ENCODE results near the gene FHOD3.
"Not testable (repeated sequence)": the region's sequence is repeated elsewhere in the genome, so short reads cannot be mapped to it uniquely, and the experiment has no call there.

Gene FHOD3

DNA sequence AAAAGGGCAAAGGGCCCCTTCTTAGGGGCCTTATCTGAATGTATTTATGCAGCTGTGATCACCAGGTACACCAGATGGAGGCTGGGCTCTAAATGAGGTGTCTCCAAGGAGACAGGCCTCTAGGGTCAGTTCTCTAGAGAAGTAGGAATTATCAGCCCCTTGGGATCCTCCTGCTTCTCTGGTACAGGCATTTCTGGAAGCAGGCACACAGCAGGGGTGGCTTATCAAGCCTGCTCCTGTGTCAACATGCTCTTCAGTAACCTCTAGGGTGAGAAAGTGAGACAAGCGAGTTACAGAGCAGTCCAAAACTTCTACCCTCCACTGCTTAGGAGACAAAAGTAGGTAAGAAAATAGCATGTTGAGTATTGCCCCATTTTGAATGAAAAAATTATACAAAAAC is 517.5 kb downstream of the FHOD3 start:
- no peak for DNase-seq

DNA sequence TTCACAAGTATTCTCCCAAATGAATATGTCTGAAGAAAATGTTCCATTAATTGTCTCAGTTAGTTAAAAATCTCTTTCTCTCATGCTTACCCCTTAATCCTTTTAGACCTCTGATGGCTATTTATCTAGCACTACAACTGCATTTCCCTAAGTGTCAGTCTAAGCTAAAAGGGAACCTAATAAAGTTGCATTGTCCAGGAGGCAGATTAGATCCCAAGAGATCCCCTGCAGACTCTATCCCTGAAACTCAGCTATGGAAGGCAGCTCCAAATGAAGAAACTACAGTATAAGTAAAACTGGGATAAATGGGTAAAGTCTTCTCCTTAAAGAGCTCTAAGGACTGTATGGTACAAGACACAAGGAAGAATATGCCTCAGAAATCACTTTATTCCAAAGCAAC is 518.6 kb downstream of the FHOD3 start:
- not testable (repeated sequence) for DNase-seq

DNA sequence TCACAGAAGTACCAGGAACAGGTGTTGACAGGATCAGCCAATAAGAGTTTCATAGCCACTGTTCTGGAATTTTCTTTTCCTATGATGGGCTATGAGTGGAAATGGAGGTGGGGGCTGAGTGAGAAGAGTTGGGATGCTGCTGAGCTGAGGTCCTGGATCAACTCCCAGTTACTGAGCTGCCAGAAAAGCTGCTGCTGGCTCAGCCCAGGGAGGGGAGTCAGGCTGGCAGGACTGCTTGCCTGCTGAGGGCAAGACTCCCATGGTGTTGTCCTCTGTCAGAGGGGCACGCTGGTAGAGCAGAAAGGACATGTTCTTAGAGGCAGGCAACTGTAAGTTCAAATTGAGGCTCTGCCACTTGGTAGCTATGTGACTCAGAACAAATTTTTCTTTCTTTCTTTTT is 519.5 kb downstream of the FHOD3 start:
- DNase-seq = no peak

DNA sequence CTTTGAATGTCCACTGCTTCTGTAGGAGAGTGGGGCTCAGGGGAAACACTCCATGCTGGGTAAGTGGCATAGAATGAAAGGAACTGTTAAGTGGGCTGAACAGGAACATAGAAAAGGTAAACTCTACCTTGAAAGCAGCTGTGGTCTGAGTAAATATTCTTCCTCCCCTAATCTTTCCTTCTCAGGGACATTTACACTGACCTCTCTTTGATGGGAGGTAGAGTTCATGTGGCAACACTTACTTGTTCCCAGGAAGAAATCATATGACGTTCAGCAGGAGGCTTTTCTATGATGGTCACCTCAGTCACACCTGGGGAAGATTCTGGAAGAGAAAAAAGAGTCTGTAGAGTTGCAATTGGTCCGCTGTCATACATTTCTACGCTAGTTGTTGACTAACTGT is 521.1 kb downstream of the FHOD3 start:
- no peak for DNase-seq

DNA sequence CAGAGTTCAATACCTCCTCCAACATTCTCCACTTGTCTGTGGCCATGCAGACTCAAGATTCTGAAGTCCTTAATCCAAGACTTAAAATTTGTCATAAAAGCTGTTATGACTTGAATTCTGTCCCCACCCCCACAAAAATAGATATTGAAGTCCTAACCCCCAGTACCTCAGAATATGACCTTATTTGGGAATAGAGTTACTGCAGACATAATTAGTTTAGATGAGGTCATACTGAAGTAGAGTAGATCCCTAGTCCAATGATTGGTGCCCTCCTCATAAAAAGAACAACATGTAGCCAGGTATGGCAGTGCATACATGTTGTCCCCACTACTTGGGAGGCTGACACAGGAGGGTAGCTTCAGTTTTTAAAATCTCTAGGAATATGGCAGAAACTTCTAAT is 522.1 kb downstream of the FHOD3 start:
- DNase-seq = no peak

GRCh38 chr18:36821681-36822080 is 524.2 kb downstream of the FHOD3 start:
- no peak for DNase-seq

DNA sequence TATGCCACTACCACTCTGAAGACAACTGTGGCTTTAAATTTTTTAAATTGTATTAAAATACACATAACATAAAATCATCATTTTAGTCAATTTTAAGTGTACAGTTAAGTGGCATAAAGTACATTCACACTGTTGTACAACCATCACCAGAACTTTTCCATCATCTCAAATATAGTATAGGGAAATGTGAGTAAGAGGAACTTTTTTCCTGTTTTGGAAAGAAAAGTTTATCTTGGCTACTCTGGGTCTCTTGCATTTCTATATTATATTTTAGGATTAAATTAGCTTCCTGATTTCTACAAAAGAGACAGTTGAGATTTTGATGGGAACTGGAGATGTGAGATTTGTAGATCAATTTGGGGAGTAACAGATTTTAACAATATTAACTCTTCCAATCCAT is 528.0 kb downstream of the FHOD3 start:
- no peak for DNase-seq

- no peak for DNase-seq
Observed at GRCh38 chr18:36826556-36826955, 529.0 kb downstream of the FHOD3 start.

DNA sequence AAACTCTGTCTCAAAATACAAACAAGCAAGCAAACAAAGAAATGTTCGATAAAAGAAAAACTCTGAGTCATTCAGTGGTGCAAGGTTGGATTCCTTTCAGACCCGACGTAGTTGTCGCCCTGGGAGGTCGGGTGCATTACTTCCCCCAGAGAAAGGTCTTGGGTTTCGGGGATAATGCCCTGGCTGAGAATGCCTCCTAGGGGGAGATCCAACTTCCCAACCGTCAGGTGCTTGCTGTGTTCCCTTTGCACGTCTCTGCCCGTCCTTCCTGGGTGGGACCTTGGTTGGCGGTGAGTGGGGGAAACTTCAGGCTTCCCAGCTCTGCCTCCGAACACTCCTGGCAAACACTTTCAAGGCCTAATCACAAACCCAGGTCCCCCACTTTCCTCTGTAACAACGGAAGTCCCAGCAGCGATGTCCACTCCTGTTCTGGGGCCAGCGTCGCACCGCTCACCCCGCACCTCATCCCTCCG is 530.7 kb downstream of the FHOD3 start:
- DNase-seq = no peak

GRCh38 chr18:36828630-36829361 is 531.3 kb downstream of the FHOD3 start, which contains the start of the genes KIAA1328 and TPGS2:
Gene KIAA1328, plus strand, starts transcription at chr18:36829127. Its CDS starts 12 bp downstream, at chr18:36829139.
Gene TPGS2, minus strand, starts transcription at chr18:36829002. Its CDS starts 235 bp downstream, at chr18:36828767.
- DNase-seq = peak; percentile 92
